IPS DF 6.9 (cell line): Measurements from ENCODE around the gene PRKCE.

Source experiments
- DNase-seq: peaks from one replicate; pipeline ENCODE4 v3.0.0-alpha.2; 2013; ENCODE audit warnings: low read depth, low spot score
- H3K27ac ChIP-seq: one replicate; pipeline ENCODE4 v1.5.1; 2013; ENCODE audit warnings: low read length, control low read depth
- H3K27me3 ChIP-seq: 2 replicates; pipeline ENCODE4 v1.6.1; 2013; ENCODE audit warnings: mild to moderate bottlenecking, low read length; ENCODE audit not compliant: control insufficient read depth, insufficient read depth
- H3K36me3 ChIP-seq: 2 replicates; pipeline ENCODE4 v1.6.1; 2013; ENCODE audit warnings: low read length; ENCODE audit not compliant: control insufficient read depth, insufficient read depth
- H3K4me1 ChIP-seq: 2 replicates; pipeline ENCODE4 v1.6.1; 2013; ENCODE audit warnings: low read length; ENCODE audit not compliant: control insufficient read depth, insufficient read depth
- H3K4me3 ChIP-seq: 2 replicates; pipeline ENCODE4 v1.5.1; 2013; ENCODE audit warnings: mild to moderate bottlenecking, low read length
- H3K9me3 ChIP-seq: 2 replicates; pipeline ENCODE4 v1.6.1; 2013; ENCODE audit warnings: low read length, inconsistent platforms; ENCODE audit not compliant: control insufficient read depth, insufficient read depth
- WGBS: extraction: QIAGEN DNeasy Blood & Tissue Kit; methylation state at CpG from one replicate; pipeline ENCODE4 v1.1.7; 2013; ENCODE audit warnings: mixed read lengths, missing lambda C conversion rate; ENCODE audit not compliant: insufficient read length, insufficient coverage; 5-methylcytosine and 5-hydroxymethylcytosine counted together

The PRKCE gene

DNA sequence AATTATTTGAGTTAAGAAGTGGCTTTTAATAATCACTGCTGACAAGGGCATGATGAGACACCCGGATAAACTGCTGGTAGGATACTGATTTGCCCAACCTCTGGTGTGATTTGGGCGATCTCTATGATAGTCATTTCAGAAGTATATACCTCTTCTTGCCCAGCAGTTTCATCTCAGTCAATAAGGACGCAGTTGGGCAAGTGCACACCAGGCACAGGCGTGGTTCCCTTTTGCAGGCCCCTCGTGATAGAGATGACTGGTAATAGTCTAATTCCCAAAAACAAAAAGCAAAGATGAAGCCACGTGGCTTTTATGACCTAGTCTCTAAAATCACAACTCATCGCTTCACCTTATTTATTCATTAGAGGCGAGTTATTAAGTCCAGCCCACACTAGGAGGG lies 246.4 kb downstream of the PRKCE start:
- DNase-seq = no peak
- H3K27me3 ChIP-seq = no peaks in the 10 kb centered on the region
- no peaks in the 10 kb centered on the region for H3K9me3 ChIP-seq
- WGBS = no CpG with 5 or more reads among the region's 8 CpGs
- H3K27ac ChIP-seq = no peak overlapping the region
- H3K4me1 ChIP-seq = no peaks in the 10 kb centered on the region
- no peak overlapping the region for H3K4me3 ChIP-seq
- no peaks in the 10 kb centered on the region for H3K36me3 ChIP-seq

DNA sequence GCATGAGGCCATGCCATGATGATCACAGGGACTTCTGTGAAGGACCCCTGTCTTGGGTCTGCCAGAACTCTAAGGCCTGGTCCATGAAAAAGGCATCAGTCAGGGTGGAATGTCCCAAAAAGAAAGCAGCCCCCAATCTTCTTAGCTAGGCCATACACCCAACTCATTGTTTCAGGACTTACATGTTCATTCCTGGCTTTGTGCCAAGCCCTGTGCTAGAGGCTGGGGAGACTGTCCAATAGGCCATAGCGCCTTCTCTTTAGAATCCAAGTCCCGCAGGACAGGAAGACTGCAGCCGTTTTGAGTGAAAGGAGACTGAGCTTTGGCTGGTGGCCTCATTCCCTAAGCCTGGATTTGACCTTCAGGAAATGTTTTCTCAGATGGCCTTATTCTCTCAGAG lies 247.3 kb downstream of the PRKCE start:
- Histone ChIP-seq H3K4me3 (no peak overlapping the region), H3K4me1 (no peaks in the 10 kb centered on the region), H3K27me3 (no peaks in the 10 kb centered on the region), H3K36me3 (no peaks in the 10 kb centered on the region), H3K9me3 (no peaks in the 10 kb centered on the region), H3K27ac (no peak overlapping the region)
- no CpG with 5 or more reads among the region's 3 CpGs for WGBS
- no peak for DNase-seq

DNA sequence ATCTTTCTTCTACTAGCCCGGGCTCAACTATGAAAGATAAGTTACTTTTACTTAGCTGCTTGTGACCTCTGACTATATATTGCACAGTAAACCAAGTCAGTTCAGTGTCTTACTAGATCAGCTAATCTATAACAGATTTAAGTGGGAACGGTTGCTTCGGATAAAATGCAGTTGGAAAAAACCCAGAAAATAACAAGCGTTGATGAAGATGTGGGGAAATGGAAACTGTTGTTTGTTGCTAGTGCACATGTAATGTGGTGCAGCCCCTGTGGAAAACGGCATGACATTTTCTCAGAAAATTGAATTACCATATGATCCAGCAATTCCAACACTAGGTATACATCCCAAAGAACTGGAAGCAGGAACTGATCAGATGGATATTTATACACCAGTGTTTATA lies 248.5 kb downstream of the PRKCE start:
- no peak overlapping the region for H3K27ac ChIP-seq
- H3K36me3 ChIP-seq = no peaks in the 10 kb centered on the region
- no peaks in the 10 kb centered on the region for H3K9me3 ChIP-seq
- H3K27me3 ChIP-seq = no peaks in the 10 kb centered on the region
- DNase-seq = no peak
- no peak overlapping the region for H3K4me3 ChIP-seq
- WGBS = no CpG with 5 or more reads among the region's 5 CpGs
- no peaks in the 10 kb centered on the region for H3K4me1 ChIP-seq

DNA sequence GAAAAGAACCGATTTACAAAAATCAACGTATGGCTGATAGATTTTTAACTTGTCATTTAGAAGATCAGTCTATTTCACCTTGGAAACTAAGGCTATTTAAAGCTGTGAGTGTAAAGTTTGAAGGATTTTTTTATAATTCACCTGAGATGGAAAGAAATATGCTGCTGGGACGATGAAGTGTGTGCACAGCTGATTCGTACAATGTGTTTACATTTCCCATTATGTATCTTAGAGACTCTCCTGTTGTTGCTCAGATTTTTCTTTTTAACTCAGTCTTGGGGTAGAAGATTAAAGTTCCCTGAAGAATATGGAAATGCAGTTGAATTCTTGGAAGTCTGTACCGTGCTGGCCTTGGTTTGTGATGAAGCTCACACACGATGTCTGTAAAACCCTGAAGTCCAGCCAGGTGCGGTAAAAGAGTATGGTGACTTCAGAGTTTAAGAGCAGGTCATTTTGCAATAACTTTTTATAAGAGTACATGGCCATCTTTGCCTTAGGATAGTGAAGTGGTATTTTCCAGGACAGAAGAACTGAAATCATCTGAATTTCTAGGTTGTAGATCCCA lies 250.1 kb downstream of the PRKCE start:
- WGBS = no CpG with 5 or more reads among the region's 7 CpGs
- no peaks in the 10 kb centered on the region for H3K36me3 ChIP-seq
- H3K27me3 ChIP-seq = no peaks in the 10 kb centered on the region
- no peaks in the 10 kb centered on the region for H3K9me3 ChIP-seq
- no peak overlapping the region for H3K27ac ChIP-seq
- no peak for DNase-seq
- H3K4me1 ChIP-seq = no peaks in the 10 kb centered on the region
- H3K4me3 ChIP-seq = no peak overlapping the region

DNA sequence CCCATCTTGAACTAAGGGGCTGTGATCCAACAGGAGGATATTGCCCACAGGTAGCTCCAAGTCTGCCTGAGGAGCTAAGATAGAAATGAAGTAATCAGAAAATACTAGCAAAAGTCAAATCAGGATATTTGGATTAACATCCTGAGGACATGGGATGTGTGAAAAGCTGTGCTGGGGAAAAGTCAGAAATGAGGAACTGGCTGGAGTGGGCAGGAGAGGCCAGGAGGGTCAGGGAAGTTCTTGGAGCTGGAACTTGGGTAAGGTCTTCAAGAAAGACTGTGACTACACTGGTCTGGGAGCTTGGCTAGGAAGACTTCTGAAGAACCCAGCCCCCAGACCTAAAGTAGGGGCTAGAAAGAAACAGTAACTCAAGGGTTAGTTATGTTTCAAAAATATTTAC lies 250.9 kb downstream of the PRKCE start:
- no peak overlapping the region for H3K4me3 ChIP-seq

DNA sequence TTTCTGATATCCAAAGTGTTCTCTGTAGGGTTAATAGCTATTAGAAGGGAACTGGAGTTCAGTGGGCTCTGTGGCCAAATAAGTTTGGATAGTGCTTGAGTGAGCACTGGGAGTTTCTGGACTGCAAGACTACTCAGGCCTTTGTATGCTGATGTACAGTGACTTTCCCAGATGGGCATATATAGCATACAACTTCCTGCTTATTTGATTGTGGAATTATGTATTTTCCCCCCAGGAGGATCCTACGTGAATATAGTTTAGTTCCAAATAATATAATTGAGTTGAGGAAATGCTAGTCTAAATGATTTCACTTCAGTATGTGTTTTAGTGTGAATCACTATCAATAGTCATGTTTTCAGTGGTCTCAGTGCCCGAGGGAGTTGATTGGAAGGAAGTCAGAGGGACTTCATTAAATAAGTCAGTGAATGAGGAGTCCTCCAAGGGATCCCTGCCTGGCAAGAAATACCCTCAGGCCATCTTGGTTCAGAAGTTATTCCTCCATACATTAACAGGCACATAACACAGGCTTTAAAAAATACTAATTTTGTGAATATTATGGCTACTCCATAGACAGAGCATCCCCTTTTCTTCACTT lies 251.4 kb downstream of the PRKCE start:
- no CpG with 5 or more reads among the region's 2 CpGs for WGBS

More for the DNA sequence above, 250.9 kb downstream of the PRKCE start:
- no peaks in the 10 kb centered on the region for H3K36me3 ChIP-seq
- no peaks in the 10 kb centered on the region for H3K4me1 ChIP-seq
- no peak overlapping the region for H3K27ac ChIP-seq
- no peaks in the 10 kb centered on the region for H3K27me3 ChIP-seq
- no peaks in the 10 kb centered on the region for H3K9me3 ChIP-seq
- no peak for DNase-seq

DNA sequence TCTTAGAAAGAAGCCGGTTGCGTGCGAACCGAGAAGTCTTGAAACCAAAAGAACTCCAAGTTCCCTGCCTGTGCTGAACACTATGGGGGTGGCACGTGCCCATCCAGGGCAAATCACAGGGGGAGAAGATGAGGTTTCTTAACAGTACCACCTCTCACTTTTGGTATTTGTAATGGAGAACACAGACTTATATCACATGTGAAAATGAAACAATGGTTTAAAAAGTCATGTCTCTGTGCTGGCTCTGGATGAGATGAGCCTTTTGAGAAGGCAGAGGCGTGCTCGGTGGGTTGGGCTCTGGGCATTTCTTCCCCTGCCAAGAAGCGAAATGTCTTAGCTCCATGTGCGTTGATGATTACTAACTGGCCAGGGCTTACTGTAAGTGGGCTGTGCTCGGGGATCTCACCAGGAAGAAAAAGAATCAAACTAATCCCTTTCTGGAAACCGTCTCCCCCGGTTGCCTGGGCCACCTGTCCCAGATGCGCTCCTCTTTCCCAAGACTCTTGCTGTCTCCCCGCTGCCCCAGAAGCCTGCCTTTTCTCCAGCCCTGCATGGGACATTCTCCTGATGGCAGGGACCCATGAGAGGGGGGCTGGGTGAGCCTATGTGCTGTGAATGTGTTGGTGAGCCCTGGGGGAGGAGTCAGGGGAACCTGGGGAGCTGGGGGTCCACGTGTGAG lies 252.9 kb downstream of the PRKCE start:
- Histone ChIP-seq H3K9me3 (no peaks in the 10 kb centered on the region), H3K27ac (no peak overlapping the region), H3K4me1 (0 out of 2 replicates have a peak, but pooled peaks cover 1% of the 10 kb centered on the region), H3K27me3 (no peaks in the 10 kb centered on the region), H3K36me3 (no peaks in the 10 kb centered on the region), H3K4me3 (no peak overlapping the region)
- no CpG with 5 or more reads among the region's 15 CpGs for WGBS
- DNase-seq = no peak

More for the DNA sequence above, 251.4 kb downstream of the PRKCE start:
- Histone ChIP-seq H3K27me3 (no peaks in the 10 kb centered on the region), H3K4me3 (no peak overlapping the region), H3K27ac (no peak overlapping the region), H3K36me3 (no peaks in the 10 kb centered on the region), H3K9me3 (no peaks in the 10 kb centered on the region), H3K4me1 (no peaks in the 10 kb centered on the region)
- DNase-seq = no peak

DNA sequence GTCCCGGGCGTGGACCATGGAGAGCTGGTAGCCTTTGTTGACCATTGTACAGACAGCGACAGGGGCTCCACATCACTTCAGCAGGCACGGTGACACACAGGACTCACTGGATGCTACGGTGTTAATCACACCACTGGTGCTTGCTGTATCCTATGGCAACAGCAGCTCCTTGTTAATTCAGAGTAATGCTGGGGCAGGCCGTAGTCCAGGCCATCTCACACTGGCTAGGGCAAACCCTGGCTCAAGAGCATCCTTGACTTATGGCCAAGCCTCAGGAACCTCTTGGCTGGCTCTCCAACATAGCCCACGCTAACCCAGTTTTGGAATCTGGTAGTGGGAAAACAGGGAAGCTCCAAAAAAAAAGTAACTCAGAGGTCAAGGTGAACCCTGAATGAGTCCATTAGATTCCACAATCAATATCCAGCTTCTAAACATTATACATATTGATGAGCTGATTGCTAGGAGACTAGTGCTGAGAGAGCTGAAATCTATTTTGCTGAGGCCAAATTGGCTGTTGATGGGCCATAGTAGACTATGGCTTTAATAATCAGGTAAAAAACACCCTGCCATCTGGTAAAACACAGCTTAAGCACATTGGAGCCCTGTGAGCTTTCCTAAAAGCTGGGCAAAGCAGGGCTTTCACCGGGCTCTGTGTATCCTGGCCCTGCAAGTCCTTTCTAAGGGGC lies 253.6 kb downstream of the PRKCE start:
- no CpG with 5 or more reads among the region's 8 CpGs for WGBS
- H3K27me3 ChIP-seq = no peaks in the 10 kb centered on the region
- DNase-seq = no peak
- no peaks in the 10 kb centered on the region for H3K9me3 ChIP-seq
- no peak overlapping the region for H3K4me3 ChIP-seq
- H3K36me3 ChIP-seq = no peaks in the 10 kb centered on the region
- no peak overlapping the region for H3K27ac ChIP-seq
- H3K4me1 ChIP-seq = 0 out of 2 replicates have a peak, but pooled peaks cover 1% of the 10 kb centered on the region

DNA sequence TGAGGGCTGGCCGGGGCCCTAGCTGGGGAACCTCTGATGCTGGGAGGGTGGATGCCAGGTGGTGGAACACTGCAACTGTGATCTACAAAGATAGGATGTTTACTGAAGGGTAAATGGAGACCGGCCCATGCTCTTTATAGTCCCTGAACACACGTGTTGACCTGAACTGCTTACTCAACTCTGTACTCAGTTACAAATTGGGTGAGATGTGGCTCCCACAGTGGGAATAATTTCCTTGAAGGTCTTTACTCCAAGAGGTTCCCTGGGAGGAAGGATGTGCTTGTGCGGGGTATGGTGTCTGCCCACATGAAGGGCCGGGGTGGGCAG lies 254.1 kb downstream of the PRKCE start:
- H3K36me3 ChIP-seq = no peaks in the 10 kb centered on the region
- no peaks in the 10 kb centered on the region for H3K9me3 ChIP-seq
- H3K4me3 ChIP-seq = no peak overlapping the region
- no CpG with 5 or more reads among the region's 5 CpGs for WGBS
- 0 out of 2 replicates have a peak, but pooled peaks cover 1% of the 10 kb centered on the region for H3K4me1 ChIP-seq
- no peaks in the 10 kb centered on the region for H3K27me3 ChIP-seq
- DNase-seq = no peak
- H3K27ac ChIP-seq = no peak overlapping the region

DNA sequence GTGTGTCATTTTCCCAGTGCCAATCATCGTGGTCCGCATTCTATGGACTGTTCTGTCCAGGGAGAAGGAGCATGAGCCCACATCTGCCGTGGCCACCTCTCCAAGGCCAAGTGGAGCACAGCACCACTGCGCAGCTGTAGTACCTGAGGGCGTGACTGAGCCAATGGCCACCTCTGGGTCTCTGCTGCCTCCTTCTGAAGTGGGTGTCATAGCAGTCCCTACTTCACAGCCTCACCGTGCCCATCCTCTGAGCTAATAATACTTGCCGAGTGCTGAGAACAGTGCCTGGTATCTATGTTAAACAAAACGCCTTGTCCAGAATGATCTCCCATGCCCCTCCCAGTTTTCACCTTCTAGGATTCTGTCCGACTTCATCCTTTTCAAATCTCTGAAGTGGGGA lies 256.1 kb downstream of the PRKCE start:
- H3K4me1 ChIP-seq = 0 out of 2 replicates have a peak, but pooled peaks cover 1% of the 10 kb centered on the region
- WGBS = no CpG with 5 or more reads among the region's 9 CpGs

More for the DNA sequence above, 256.1 kb downstream of the PRKCE start:
- DNase-seq = no peak
- Histone ChIP-seq H3K27me3 (no peaks in the 10 kb centered on the region), H3K36me3 (no peaks in the 10 kb centered on the region), H3K4me3 (no peak overlapping the region), H3K27ac (no peak overlapping the region), H3K9me3 (no peaks in the 10 kb centered on the region)
